ENCODE measurements around the gene SERPINA6. TPM values are rescaled to one million over a fixed set of nuclear protein-coding genes. Genes with fewer than 3 reads are reported as not detected.

The SERPINA6 gene
- total RNA-seq, 1 experiment from 2014 or later, result 0.32 TPM

- TF ChIP-seq CTCF (IDR thresholded peaks at IDR 0.05; ENCODE audit: insufficient read depth in 1 of 2, low read depth in 1 of 2, low read length in 1 of 2, severe bottlenecking in 1 of 2, unreplicated experiment in 1 of 2), result no peak
- no peaks in the 10 kb centered on the region for H3K9me3 ChIP-seq
- no peak for DNase-seq
- H3K4me3 ChIP-seq (ENCODE audit: low read depth, low read length), result no peak overlapping the region
- H3K4me1 Mint-ChIP-seq (ENCODE audit: low read depth, unreplicated experiment), result no peaks in the 10 kb centered on the region
- no TSS peak for BruUV-seq (replicated peaks)
- H3K36me3 ChIP-seq (ENCODE audit: control insufficient read depth, insufficient read depth, low read length), result no peaks in the 10 kb centered on the region
- POLR2A ChIA-PET, result no interaction called here
- CTCF ChIA-PET, result no interaction called here
- no peaks in the 10 kb centered on the region for H3K27me3 ChIP-seq (replicated peaks; ENCODE audit: control insufficient read depth, insufficient read depth, low read length)
- intact Hi-C loops (cut with micrococcal nuclease; ENCODE audit: unreplicated experiment), result no loop called here
- H3K27ac Mint-ChIP-seq (ENCODE audit: unreplicated experiment), result no peak overlapping the region
- no peaks in the 10 kb centered on the region for H3K36me3 Mint-ChIP-seq (ENCODE audit: insufficient read depth, unreplicated experiment)
- H3K27me3 Mint-ChIP-seq (ENCODE audit: insufficient read depth, unreplicated experiment), result no peaks in the 10 kb centered on the region
- no peaks in the 10 kb centered on the region for H3K9me3 Mint-ChIP-seq (ENCODE audit: unreplicated experiment)
- no peak overlapping the region for H3K4me3 Mint-ChIP-seq (ENCODE audit: unreplicated experiment)
- peaks cover 4% of the 10 kb centered on the region; the same call in 1 of the 2 replicates for H3K4me1 ChIP-seq
These were observed 7.7 kb upstream of the SERPINA6 start for GRCh38 chr14:94330857-94331256.

- intact Hi-C loops (cut with micrococcal nuclease; ENCODE audit: unreplicated experiment), result no loop called here
- H3K36me3 Mint-ChIP-seq (ENCODE audit: insufficient read depth, unreplicated experiment), result no peaks in the 10 kb centered on the region
- no TSS peak for BruUV-seq (replicated peaks)
- Histone ChIP-seq H3K9me3 (no peaks in the 10 kb centered on the region), H3K36me3 (ENCODE audit: control insufficient read depth, insufficient read depth, low read length) (no peaks in the 10 kb centered on the region), H3K27me3 (replicated peaks; ENCODE audit: control insufficient read depth, insufficient read depth, low read length) (no peaks in the 10 kb centered on the region), H3K4me1 (peaks cover 4% of the 10 kb centered on the region; the same call in 1 of the 2 replicates), H3K4me3 (ENCODE audit: low read depth, low read length) (no peak overlapping the region)
- H3K27ac Mint-ChIP-seq (ENCODE audit: unreplicated experiment), result no peak overlapping the region
- DNase-seq, result no peak
- H3K4me3 Mint-ChIP-seq (ENCODE audit: unreplicated experiment), result no peak overlapping the region
- ChIA-PET POLR2A (no interaction called here), CTCF (no interaction called here)
- H3K4me1 Mint-ChIP-seq (ENCODE audit: low read depth, unreplicated experiment), result no peaks in the 10 kb centered on the region
- TF ChIP-seq CTCF (IDR thresholded peaks at IDR 0.05; ENCODE audit: insufficient read depth in 1 of 2, low read depth in 1 of 2, low read length in 1 of 2, severe bottlenecking in 1 of 2, unreplicated experiment in 1 of 2), result no peak
- no peaks in the 10 kb centered on the region for H3K27me3 Mint-ChIP-seq (ENCODE audit: insufficient read depth, unreplicated experiment)
- H3K9me3 Mint-ChIP-seq (ENCODE audit: unreplicated experiment), result no peaks in the 10 kb centered on the region
These were observed 7.3 kb upstream of the SERPINA6 start for GRCh38 chr14:94330432-94330831.

DNA sequence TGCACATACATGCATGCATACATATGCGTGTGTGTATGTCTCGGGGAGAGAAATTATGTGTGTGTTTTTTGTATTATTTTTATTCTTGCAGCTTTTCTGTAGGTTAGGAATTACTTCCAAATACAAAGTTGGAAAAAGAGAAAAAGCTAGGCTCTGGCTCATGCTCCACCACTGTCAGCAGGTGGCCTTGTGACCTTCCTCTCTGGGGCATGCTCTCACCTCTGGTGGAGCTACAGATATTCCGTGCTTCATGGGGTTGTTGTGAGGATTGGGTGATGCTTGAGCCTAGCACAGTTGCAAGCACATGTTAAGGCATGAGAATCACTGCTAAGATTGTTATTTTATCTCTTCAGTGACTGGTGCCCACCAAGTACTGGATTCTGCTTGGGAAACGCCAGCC lies 6.7 kb upstream of the SERPINA6 start:
- ChIA-PET POLR2A (no interaction called here), CTCF (no interaction called here)
- H3K9me3 ChIP-seq, result no peaks in the 10 kb centered on the region
- H3K4me3 Mint-ChIP-seq (ENCODE audit: unreplicated experiment), result no peak overlapping the region
- H3K27me3 Mint-ChIP-seq (ENCODE audit: insufficient read depth, unreplicated experiment), result no peaks in the 10 kb centered on the region
- peaks cover 4% of the 10 kb centered on the region; the same call in 1 of the 2 replicates for H3K4me1 ChIP-seq
- intact Hi-C loops (cut with micrococcal nuclease; ENCODE audit: unreplicated experiment), result no loop called here
- DNase-seq, result no peak
- H3K4me1 Mint-ChIP-seq (ENCODE audit: low read depth, unreplicated experiment), result no peaks in the 10 kb centered on the region
- no peak overlapping the region for H3K27ac Mint-ChIP-seq (ENCODE audit: unreplicated experiment)
- no peaks in the 10 kb centered on the region for H3K36me3 Mint-ChIP-seq (ENCODE audit: insufficient read depth, unreplicated experiment)
- no peaks in the 10 kb centered on the region for H3K36me3 ChIP-seq (ENCODE audit: control insufficient read depth, insufficient read depth, low read length)
- no TSS peak for BruUV-seq (replicated peaks)
- no peaks in the 10 kb centered on the region for H3K27me3 ChIP-seq (replicated peaks; ENCODE audit: control insufficient read depth, insufficient read depth, low read length)
- H3K9me3 Mint-ChIP-seq (ENCODE audit: unreplicated experiment), result no peaks in the 10 kb centered on the region
- no peak overlapping the region for H3K4me3 ChIP-seq (ENCODE audit: low read depth, low read length)
- TF ChIP-seq CTCF (IDR thresholded peaks at IDR 0.05; ENCODE audit: insufficient read depth in 1 of 2, low read depth in 1 of 2, low read length in 1 of 2, severe bottlenecking in 1 of 2, unreplicated experiment in 1 of 2), result peak in 1 of 2 experiments; percentile 6

All from Caco-2 (cell line).